GM21367 (cell line): ENCODE data around the gene ERFL.
"Not testable (repeated sequence)": the region's sequence is repeated elsewhere in the genome, so short reads cannot be mapped to it uniquely, and the experiment has no call there.

ENCODE experiments used
- ATAC-seq: cut with Tn5 transposase; IDR thresholded peaks from one replicate; pipeline ENCODE4 v1.9.1; 2021; ENCODE audit not compliant: unreplicated experiment

The ERFL gene

GRCh38 chr19:41914424-41914834 is 13.8 kb downstream of the ERFL start:
- ATAC-seq: not testable (repeated sequence)

DNA sequence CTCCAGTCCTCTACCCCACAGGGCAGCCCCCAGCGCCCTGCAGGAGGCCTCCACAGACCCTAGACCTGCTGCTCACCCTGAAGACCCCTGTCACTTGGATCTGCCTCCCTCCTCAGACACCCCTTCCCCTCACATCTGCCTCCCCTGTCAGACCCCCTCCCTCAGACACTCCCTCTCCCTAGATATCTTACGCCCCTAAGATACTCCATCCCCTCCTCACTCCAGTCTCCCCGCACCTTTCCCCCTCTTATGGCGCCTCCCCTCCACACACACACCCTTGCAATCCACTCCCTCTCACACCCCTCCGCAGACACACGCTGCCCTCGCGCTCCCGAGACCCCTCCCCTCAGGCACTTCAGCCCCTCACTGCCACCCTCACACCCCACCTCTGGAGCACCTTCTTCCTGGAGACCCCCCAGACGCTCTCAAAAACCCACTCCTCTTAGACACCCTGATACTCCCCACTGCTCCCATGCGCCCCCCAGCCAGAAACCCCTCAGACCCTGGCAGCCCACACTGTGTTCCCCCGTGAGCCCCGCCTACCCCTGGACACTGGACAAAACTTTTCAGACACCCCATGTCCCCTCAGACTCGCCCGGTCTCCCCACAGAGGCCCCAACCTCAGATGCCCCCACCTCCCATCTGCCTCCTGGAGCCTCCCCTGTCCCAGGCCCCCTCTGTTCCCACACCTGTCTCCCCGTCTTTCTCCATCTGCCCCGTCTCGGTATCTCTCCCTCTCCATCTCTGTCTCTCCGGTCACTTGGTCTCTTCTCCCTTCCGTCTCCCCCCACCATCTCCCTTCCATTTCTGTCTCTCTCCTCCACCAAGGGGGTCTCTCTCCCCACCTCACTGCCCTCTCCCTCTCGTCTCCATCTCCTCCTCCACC is 14.5 kb downstream of the ERFL start:
- ATAC-seq: no peak

DNA sequence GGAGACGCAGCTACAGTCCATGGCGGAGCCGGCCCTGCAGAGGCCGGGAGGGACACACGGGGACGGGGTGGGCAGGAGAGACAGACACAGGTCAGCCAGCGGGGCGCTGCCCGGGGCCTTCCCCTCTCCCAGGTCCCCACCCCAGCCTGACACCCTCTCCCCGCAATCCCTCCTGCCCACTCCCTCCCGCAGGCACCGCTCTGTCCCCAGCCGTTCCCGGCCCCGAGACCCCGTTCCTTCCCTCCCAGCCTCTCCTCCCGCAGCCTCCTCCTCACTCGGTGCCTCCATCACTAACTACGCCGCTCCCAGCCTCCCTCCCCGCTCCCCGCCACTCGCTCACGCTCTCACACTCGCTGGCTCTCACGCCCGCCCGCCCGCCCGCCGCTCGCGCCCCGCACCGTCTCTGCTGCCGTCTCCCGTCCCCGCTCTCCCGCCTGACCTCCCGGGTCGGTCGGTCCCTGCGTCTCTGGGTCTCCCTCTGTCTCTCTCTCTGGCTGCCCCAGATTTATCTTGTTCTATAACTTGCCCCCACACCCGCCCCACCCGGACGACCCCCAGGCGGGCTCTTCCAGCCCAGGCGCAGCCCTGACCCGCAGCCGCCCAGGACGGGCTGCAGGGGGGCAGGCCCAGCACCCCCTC is 15.2 kb downstream of the ERFL start:
- no peak for ATAC-seq

- ATAC-seq: no peak
Measured at GRCh38 chr19:41911889-41912731, 16.1 kb downstream of the ERFL start.

DNA sequence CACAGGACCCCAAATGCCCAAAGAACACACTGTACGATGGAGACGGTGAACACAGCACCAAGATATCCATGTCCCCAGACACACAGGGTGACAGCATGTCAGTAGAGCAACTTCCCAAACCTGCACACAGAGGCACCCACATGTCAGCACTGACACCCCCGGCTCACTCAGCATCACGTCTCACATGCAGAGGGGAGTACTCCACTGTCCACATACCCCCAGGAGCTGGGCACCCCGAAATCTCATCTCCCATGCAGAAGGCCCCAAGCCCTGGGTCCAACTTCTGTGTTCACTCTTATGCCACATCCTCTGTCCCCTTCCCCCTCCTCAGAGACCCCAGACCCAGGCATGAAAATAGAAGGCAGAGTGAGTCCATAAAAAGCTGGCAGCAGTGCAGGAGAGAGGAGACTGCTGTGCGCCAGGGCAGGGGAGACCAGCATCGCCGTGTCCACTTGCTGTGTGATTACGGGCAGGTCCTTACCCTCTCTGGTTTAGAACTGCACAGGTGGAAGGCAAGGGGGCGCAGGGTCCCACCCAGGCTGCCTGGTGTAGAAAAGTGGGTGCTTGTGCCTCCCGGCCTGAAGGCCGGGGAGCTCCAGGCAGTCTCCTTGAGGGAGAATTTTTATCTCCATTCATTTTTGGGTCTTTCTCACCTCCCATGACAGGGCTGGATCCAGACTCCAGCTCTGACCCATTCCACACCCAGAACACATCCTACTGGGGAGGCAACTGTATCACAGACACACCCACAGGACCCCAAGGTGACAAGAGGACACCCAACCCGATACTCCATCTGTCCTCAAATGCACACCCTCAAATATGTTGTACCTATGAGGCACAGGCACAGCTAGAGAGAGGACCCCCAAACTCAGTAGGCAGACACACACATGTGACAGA is 17.0 kb downstream of the ERFL start:
- no peak for ATAC-seq

- ATAC-seq: no peak
Measured at GRCh38 chr19:41910240-41910991, 17.8 kb downstream of the ERFL start.

DNA sequence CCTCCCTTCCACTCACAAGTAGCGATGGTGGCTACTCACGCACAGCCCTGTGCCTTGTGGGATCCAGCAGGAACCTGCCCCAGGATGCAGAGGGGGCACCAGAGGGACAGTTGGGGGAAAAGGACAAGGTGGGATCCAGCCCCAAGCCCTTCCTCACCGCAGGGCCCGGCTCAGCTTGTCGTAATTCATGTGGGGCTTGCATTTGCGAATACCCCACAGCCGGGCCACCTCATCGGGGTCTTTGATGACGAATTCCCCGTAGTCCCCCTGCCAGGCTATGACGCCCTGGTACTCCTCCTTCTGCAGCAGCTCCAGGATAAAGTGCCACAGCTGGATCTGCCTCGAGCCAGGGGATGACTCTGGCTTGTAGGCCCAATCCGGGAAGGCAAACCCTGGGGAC is 18.5 kb downstream of the ERFL start:
- no peak for ATAC-seq

GRCh38 chr19:41908724-41909464 is 19.4 kb downstream of the ERFL start:
- no peak for ATAC-seq

DNA sequence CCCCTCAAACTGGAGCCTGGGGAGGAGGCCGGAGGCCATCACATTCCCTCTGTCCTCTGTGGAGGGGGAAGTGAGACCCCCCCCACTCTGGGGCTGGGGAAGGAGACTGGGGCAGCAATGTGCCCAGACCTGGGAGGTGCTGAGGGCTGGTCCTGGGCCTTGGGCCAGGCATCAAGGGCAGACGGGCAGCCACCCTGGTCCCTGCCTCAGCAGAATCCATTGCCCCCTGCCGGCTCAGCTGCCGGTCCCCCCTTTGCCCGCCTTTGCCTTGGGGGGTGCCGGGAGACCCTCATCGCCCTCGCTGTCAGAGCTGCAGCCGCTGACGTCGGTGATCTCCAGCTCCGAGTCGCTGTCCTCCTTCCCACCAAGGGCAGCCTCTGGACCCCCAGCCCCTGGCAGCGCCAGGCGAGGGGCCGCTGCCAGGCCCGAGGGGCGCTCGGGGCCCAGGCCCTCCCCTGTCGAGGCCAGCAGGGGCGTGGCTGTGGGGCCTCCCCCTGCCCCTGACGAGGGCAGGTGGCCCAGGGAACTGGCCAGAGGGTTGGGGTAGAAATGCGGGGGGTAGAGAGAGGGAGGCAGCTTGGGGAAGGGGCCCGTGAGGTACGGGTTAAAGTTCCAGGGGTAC is 20.1 kb downstream of the ERFL start:
- ATAC-seq: no peak

DNA sequence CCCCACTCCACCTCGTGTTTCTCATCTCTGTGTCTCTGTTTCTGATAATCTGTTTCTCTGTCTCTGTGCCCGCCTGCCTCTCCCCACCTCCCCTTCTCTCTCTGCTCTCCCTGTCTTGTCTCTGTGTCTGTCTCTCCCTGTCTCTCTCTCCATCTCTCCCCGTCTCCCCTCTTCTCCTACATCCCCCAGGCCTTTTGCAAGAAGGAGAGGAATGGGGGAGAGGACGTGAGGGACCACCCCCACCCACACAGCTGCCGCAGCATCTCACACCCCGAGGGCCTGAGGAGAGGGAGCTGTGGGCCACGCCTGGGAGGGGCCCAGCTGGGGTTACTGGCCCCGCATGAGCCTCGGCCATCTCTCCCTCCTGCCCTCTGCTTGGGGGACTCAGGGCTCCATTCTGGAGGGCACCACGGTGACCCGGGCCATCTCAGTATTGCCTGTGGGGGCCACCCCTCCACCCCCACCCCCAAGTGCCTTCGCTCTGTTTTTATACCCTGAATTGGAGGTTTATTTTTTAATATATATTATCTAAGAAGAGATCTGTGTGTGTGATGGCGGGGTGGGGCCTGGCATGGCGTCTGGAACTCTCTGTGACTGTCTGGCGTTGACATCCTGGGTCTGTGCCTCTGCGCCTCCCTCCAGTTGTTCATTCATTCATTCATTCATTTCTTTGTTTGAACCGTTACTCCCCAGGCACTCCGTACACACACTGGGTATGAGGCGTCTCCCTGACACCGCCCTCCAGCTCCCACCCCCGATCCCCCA is 21.2 kb downstream of the ERFL start:
- ATAC-seq: no peak

DNA sequence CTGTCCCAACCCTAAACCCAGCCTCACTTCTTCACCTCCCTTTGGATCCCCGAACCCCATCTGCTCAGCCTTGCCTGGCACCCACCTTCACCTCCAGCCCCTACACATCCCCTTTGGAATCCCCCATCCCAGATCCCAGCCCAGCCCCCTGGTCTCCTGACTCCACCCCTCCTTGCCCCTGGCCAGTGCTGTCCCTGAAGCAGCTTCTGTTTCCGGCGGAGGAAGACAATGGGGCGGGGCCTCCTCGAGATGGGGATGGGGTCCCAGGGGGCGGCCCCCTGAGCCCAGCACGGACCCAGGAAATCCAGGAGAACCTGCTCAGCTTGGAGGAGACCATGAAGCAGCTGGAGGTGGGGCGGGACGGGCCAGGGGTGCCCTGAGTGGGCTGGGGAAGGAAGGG is 22.0 kb downstream of the ERFL start:
- ATAC-seq: no peak

DNA sequence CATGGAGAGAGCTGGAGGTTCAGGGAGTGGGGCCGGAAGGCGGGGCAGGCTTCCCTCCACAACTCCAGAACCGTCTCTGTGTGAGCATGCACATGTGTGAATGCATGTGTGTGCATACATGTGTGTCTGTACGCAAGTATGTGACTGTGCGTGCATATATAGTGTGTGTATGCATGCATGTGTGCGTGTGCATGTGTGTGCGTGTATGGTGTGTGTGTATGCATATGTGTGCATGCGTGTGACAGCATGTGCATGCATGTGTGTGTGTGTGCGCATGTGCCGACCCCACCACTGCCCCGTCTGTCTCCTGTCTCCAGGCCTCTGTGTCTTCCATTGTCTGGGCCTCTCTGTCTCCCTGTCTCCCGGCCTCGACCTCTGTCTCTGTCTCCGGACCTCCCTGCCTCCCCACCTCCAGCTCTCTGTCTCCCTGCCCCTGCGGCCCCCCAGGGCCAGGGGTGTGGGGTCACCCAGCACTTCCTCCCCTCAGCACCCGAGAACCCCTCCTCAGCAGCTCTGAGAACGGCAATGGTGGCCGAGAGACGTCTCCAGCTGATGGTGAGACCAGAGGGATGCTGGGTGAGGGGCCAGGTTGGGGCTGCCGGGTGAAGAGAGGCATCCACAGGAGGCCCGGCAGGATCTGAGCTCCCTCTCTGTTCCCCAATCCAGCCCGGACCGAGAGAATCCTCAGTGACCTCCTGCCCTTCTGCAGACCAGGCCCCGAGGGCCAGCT is 22.8 kb downstream of the ERFL start:
- ATAC-seq: no peak

- no peak for ATAC-seq
Measured at GRCh38 chr19:41904118-41904870, 24.0 kb downstream of the ERFL start.

DNA sequence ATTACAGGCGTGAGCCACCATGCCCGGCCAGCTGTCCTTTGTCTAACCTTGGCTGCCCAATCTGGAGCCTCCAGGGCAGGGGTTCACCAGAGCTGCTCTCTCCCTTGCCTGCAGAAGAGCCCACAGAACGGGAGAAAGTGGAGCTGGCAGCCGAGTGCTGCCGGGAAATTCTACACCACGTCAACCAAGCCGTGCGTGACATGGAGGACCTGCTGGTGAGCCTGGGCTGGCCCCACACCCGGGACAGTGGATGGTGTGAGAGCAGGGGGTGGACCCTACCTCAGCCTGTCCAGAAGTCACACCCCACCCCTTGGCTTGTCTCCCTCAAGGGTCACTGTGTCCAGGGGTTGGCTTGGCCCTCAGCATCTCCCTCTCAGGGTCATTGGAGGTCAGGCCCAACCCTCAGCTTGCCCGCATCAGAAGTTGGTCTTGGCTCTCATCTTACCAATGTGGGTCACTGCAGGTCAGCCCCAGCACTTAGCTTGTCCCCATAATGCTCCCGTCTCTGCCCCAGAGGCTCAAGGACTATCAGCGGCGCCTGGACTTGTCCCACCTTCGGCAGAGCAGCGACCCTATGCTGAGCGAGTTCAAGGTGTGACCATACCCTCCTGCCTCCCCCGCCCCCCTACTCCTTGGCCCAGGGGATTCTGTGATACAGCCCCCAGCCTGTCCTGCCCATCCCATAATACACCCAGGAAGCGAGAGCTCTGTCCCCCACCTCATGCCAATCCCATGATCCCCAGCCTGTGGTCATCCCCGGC is 24.9 kb downstream of the ERFL start:
- ATAC-seq: no peak

DNA sequence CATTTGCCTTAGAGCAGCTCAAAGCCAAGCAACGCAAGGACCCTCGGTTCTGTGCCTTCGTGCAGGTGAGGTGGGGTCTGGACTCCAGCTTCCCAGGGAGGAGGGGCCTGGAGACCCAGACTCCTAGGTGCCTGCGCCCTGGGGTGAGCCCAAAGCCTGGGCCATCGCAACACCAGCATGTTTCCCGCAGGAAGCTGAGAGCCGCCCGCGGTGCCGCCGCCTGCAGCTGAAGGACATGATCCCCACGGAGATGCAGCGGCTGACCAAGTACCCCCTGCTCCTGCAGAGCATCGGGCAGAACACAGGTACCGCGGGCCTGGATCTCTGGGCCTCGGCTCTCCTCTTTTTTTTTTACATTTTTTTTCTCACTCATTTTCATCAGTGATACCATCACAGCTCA is 25.7 kb downstream of the ERFL start:
- no peak for ATAC-seq
